ENCODE measurements around the gene SIPA1L3. TPM values are rescaled to one million over a fixed set of nuclear protein-coding genes. Genes with fewer than 3 reads are reported as not detected.

Gene SIPA1L3
- total and polyA plus RNA-seq, 2 experiments from 2014 or later, result 15.7 to 54.1 TPM

DNA sequence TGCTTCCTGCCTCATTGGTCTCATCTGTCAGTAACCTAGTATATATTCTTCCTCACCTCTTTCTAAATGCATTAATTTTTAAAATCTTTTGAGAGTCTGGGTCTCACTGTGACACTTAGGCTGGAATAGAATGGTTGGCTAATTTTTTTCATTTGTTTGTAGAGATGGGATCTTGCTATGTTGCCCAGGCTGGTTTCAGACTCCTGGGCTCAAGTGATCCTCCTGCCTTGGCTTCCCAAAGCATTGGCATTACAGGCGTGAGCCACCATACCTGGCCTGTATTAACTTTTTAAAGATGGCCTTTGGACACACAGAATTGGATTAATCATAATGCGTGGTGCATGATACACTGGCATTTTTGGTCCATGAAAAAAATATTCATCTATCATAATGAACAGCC lies 29.9 kb downstream of the SIPA1L3 start:
- no peak for ATAC-seq
- H3K9me3 Mint-ChIP-seq, result peaks cover 28% of the 10 kb centered on the region

More for the DNA sequence above, 29.9 kb downstream of the SIPA1L3 start:
- Histone ChIP-seq H3K27ac (ENCODE audit: low read depth) (no peak overlapping the region), H3K36me3 (ENCODE audit: insufficient read depth) (peaks cover 13% of the 10 kb centered on the region; the same call in 1 of the 2 replicates), H3F3A (replicated peaks; ENCODE audit: low read depth) (0 out of 2 replicates have a peak, but pooled peaks cover 5% of the 10 kb centered on the region), H3K79me2 (replicated peaks; ENCODE audit: insufficient read depth) (peaks cover 83% of the 10 kb centered on the region), H3K27me3 (ENCODE audit: insufficient read depth) (no peaks in the 10 kb centered on the region), H3K4me2 (no peak overlapping the region), H3K9me2 (ENCODE audit: insufficient read depth) (no peaks in the 10 kb centered on the region), H3K4me3 (no peak overlapping the region), H2AFZ (no peak overlapping the region), H3K4me1 (ENCODE audit: insufficient read depth) (peaks cover 23% of the 10 kb centered on the region), H4K20me1 (replicated peaks; ENCODE audit: insufficient read depth) (peaks cover 15% of the 10 kb centered on the region)
- Mint-ChIP-seq H3K36me3 (ENCODE audit: low read depth) (peaks cover 52% of the 10 kb centered on the region), H3K4me3 (no peak overlapping the region), H3K27me3 (ENCODE audit: insufficient read depth, low read depth, poor library complexity) (peaks cover 5% of the 10 kb centered on the region), H3K4me1 (peaks cover 28% of the 10 kb centered on the region), H3K27ac (no peak overlapping the region)
- DNase-seq (ENCODE audit: low spot score), result no peak
- TF ChIP-seq, protein P1, sequence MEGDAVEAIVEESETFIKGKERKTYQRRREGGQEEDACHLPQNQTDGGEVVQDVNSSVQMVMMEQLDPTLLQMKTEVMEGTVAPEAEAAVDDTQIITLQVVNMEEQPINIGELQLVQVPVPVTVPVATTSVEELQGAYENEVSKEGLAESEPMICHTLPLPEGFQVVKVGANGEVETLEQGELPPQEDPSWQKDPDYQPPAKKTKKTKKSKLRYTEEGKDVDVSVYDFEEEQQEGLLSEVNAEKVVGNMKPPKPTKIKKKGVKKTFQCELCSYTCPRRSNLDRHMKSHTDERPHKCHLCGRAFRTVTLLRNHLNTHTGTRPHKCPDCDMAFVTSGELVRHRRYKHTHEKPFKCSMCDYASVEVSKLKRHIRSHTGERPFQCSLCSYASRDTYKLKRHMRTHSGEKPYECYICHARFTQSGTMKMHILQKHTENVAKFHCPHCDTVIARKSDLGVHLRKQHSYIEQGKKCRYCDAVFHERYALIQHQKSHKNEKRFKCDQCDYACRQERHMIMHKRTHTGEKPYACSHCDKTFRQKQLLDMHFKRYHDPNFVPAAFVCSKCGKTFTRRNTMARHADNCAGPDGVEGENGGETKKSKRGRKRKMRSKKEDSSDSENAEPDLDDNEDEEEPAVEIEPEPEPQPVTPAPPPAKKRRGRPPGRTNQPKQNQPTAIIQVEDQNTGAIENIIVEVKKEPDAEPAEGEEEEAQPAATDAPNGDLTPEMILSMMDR (conservative IDR thresholded peaks at IDR 0.05; ENCODE audit: low read depth in 2 of 2), result no peak
- TF ChIP-seq ZNF331 (CRISPR knock-in tag; IDR thresholded peaks at IDR 0.05; ENCODE audit: low read depth), result no peak
- TF ChIP-seq CREB1 (CRISPR knock-in tag; IDR thresholded peaks at IDR 0.05; ENCODE audit: low read depth), result no peak
- TF ChIP-seq ZNF462 (CRISPR knock-in tag; IDR thresholded peaks at IDR 0.05), result no peak
- TF ChIP-seq STAT1 (IDR thresholded peaks at IDR 0.05; ENCODE audit: unreplicated experiment), result no peak
- no peak for TF ChIP-seq EZH2phosphoT487 (IDR thresholded peaks at IDR 0.05; ENCODE audit: unreplicated experiment)
- no peak for TF ChIP-seq NANOG (IDR thresholded peaks at IDR 0.05; ENCODE audit: borderline replicate concordance)
- TF ChIP-seq REST (IDR thresholded peaks at IDR 0.05; ENCODE audit: unreplicated experiment), result no peak
- no peak for TF ChIP-seq EZH2 (IDR thresholded peaks at IDR 0.05; ENCODE audit: low read depth, unreplicated experiment)
- TF ChIP-seq ZNF114 (CRISPR knock-in tag; IDR thresholded peaks at IDR 0.05), result no peak
- TF ChIP-seq JUNB (IDR thresholded peaks at IDR 0.05; ENCODE audit: unreplicated experiment), result no peak
- no peak for TF ChIP-seq POLR2AphosphoS5 (IDR thresholded peaks at IDR 0.05; ENCODE audit: low read depth)
- no peak for TF ChIP-seq ETS1 (IDR thresholded peaks at IDR 0.05)

All from GM23338 (cell line).